Lower lobe of right lung (tissue), 1 donor: ENCODE data around the gene U2AF1. TPM values are rescaled to one million over a fixed set of nuclear protein-coding genes. Genes with fewer than 3 reads are reported as not detected.

ENCODE experiments used
- total RNA-seq: library from RNA; stranded (reverse); fragmentation: NEBNext Ultra II Directional; extraction: Animal tissue kit (Norgen Biotek cat#: 25700); gene quantifications from one replicate; pipeline ENCODE4 v1.2.1, GENCODE V29; 2021
- donor health status: DM: no; HTN: yes; CAD: no; lungs with severe emphysema.

U2AF1 gene
- total RNA-seq, 1 donor from 2014 or later = 43.0 TPM

Other genes with a start within 250 kb of the U2AF1 start
- 17.1 TPM for gene WDR4, start 228.0 kb downstream of the U2AF1 start, total RNA-seq
- gene NDUFV3, start 214.3 kb downstream of the U2AF1 start, total RNA-seq = 35.7 TPM
- not detected for gene ERVH48-1, start 181.9 kb downstream of the U2AF1 start, total RNA-seq
- 17.5 TPM for gene PKNOX1, start 133.0 kb downstream of the U2AF1 start, total RNA-seq
- 82.3 TPM for gene CBS, start 31.7 kb downstream of the U2AF1 start, total RNA-seq
- gene CRYAA, start 61.4 kb upstream of the U2AF1 start, total RNA-seq = not detected